Activated CD4-positive, CD25-positive, alpha-beta regulatory T cell (primary cell): ENCODE results near the gene CLNK.

Experiments used
- DNase-seq, 4 experiments: peaks; one replicate each; lab custom pipeline; 2025; lab: John Stamatoyannopoulos, UW

Gene CLNK

GRCh38 chr4:10608501-10609219, 75.9 kb downstream of the CLNK start:
- DNase-seq, result no peak

- no peak for DNase-seq
Observed at GRCh38 chr4:10607206-10607605, 77.4 kb downstream of the CLNK start.

GRCh38 chr4:10606483-10607155, 77.9 kb downstream of the CLNK start:
- DNase-seq, result no peak

- DNase-seq, result no peak
Observed at GRCh38 chr4:10605746-10606482, 78.7 kb downstream of the CLNK start.

- DNase-seq, result no peak
Observed at GRCh38 chr4:10605031-10605430, 79.5 kb downstream of the CLNK start.

- no peak for DNase-seq
Observed at GRCh38 chr4:10599574-10599973, 85.0 kb downstream of the CLNK start.

GRCh38 chr4:10598829-10599228, 85.7 kb downstream of the CLNK start:
- no peak for DNase-seq

- no peak for DNase-seq
Observed at GRCh38 chr4:10596586-10597290, 87.8 kb downstream of the CLNK start.

GRCh38 chr4:10593130-10593529, 91.4 kb downstream of the CLNK start:
- no peak for DNase-seq

GRCh38 chr4:10590896-10591295, 93.7 kb downstream of the CLNK start:
- no peak for DNase-seq

- DNase-seq, result no peak
Observed at GRCh38 chr4:10589799-10590198, 94.8 kb downstream of the CLNK start.

GRCh38 chr4:10589321-10589720, 95.2 kb downstream of the CLNK start:
- DNase-seq, result no peak

- DNase-seq, result no peak
Observed at GRCh38 chr4:10587697-10588096, 96.9 kb downstream of the CLNK start.

GRCh38 chr4:10587296-10587695, 97.3 kb downstream of the CLNK start:
- DNase-seq, result no peak

GRCh38 chr4:10584042-10584441, 100.5 kb downstream of the CLNK start:
- no peak for DNase-seq

GRCh38 chr4:10582951-10583350, 101.6 kb downstream of the CLNK start:
- no peak for DNase-seq

- DNase-seq, result no peak
Observed at GRCh38 chr4:10582059-10582686, 102.4 kb downstream of the CLNK start.

- DNase-seq, result no peak
Observed at GRCh38 chr4:10581022-10581421, 103.5 kb downstream of the CLNK start.

- no peak for DNase-seq
Observed at GRCh38 chr4:10579648-10580047, 104.9 kb downstream of the CLNK start.

- DNase-seq, result no peak
Observed at GRCh38 chr4:10577508-10578426, 106.8 kb downstream of the CLNK start.

GRCh38 chr4:10577018-10577417, 107.5 kb downstream of the CLNK start:
- no peak for DNase-seq
